CD4-positive, alpha-beta T cell treated with Interleukin-21 for 1 hour (primary cell): ENCODE measurements around the gene GPR78.
"Not testable (repeated sequence)": the region's sequence is repeated elsewhere in the genome, so short reads cannot be mapped to it uniquely, and the experiment has no call there.

Experiments
- DNase-seq: peaks from one replicate; pipeline ENCODE4 v3.0.0-alpha.2; 2020

Gene GPR78

GRCh38 chr4:8618421-8618820, 38.2 kb downstream of the GPR78 start:
- no peak for DNase-seq

- no peak for DNase-seq
Observed at GRCh38 chr4:8618961-8619720, 38.9 kb downstream of the GPR78 start.

- not testable (repeated sequence) for DNase-seq
Observed at GRCh38 chr4:8621135-8621534, 40.9 kb downstream of the GPR78 start.

- DNase-seq: not testable (repeated sequence)
Observed at GRCh38 chr4:8624601-8625272, 44.5 kb downstream of the GPR78 start.

- DNase-seq: not testable (repeated sequence)
Observed at GRCh38 chr4:8630240-8630905, 50.2 kb downstream of the GPR78 start.

- DNase-seq: not testable (repeated sequence)
Observed at GRCh38 chr4:8631896-8632295, 51.7 kb downstream of the GPR78 start.

GRCh38 chr4:8634773-8635172, 54.6 kb downstream of the GPR78 start:
- DNase-seq: not testable (repeated sequence)

- not testable (repeated sequence) for DNase-seq
Observed at GRCh38 chr4:8635897-8636554, 55.8 kb downstream of the GPR78 start.
